Measurements from ENCODE around the gene PODN. TPM values are rescaled to one million over a fixed set of nuclear protein-coding genes. Genes with fewer than 3 reads are reported as not detected.

PODN gene
- total RNA-seq, 1 donor from 2014 or later, result 0.26 TPM

- Mint-ChIP-seq H3K4me3 (ENCODE audit: low read depth) (no peak overlapping the region), H3K27ac (no peak overlapping the region), H3K9me3 (ENCODE audit: low read depth) (no peaks in the 10 kb centered on the region), H3K27me3 (peaks cover 34% of the 10 kb centered on the region), H3K36me3 (ENCODE audit: insufficient read depth) (no peaks in the 10 kb centered on the region), H3K4me1 (ENCODE audit: low read depth) (peaks cover 3% of the 10 kb centered on the region)
- no peak for DNase-seq (ENCODE audit: low spot score, unreplicated experiment)
- TF ChIP-seq CTCF (IDR thresholded peaks at IDR 0.05; ENCODE audit: unreplicated experiment), result no peak
Measured at GRCh38 chr1:53091841-53092645, 30.0 kb downstream of the PODN start.

- Mint-ChIP-seq H3K27me3 (peaks cover 30% of the 10 kb centered on the region), H3K4me1 (ENCODE audit: low read depth) (peaks cover 3% of the 10 kb centered on the region), H3K27ac (no peak overlapping the region), H3K36me3 (ENCODE audit: insufficient read depth) (no peaks in the 10 kb centered on the region), H3K4me3 (ENCODE audit: low read depth) (no peak overlapping the region), H3K9me3 (ENCODE audit: low read depth) (no peaks in the 10 kb centered on the region)
- TF ChIP-seq CTCF (IDR thresholded peaks at IDR 0.05; ENCODE audit: unreplicated experiment), result no peak
- no peak for DNase-seq (ENCODE audit: low spot score, unreplicated experiment)
Measured at GRCh38 chr1:53092659-53093450, 30.8 kb downstream of the PODN start.

GRCh38 chr1:53093451-53093754 is 31.4 kb downstream of the PODN start:
- DNase-seq (ENCODE audit: low spot score, unreplicated experiment), result no peak
- no peak for TF ChIP-seq CTCF (IDR thresholded peaks at IDR 0.05; ENCODE audit: unreplicated experiment)
- H3K4me1 Mint-ChIP-seq (ENCODE audit: low read depth), result peaks cover 3% of the 10 kb centered on the region
- H3K4me3 Mint-ChIP-seq (ENCODE audit: low read depth), result no peak overlapping the region
- no peak overlapping the region for H3K27ac Mint-ChIP-seq
- H3K36me3 Mint-ChIP-seq (ENCODE audit: insufficient read depth), result no peaks in the 10 kb centered on the region
- H3K9me3 Mint-ChIP-seq (ENCODE audit: low read depth), result no peaks in the 10 kb centered on the region
- peaks cover 25% of the 10 kb centered on the region for H3K27me3 Mint-ChIP-seq

DNA sequence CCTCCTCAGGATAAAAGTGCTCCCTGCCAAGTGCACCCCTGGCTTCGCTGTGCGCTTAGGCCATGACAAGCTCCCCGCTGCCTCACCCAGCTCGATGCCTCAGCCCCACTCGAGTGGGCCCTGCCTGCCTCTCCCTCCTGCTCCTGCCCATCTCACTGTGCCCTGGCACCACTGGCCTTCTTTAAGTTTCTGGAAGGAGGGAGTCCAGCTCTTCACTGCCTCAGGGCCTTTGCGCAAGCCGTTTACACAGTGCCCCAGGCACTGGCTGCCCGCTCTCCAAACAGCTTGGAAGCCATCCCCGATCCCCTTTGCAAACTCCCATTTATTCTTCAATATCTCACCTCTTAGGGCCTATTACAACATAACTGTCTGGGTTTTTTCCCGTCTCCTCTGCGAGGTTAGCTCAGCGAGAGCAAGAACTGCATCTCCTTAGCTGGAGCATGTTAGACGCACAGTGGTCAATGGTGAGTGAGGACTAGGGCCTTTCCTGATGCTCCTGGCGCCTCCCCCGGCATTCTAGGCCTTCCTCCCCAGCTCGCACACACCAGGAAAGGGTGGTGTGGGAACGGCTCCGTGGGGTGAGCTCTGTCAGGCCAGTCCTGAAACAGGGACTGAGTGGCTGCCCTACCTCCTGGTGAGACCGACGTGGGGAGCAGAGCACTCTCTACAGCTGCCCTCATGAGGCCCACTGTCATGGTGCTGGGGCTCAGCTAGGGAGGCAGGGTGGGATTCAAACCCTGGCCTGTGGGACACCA is 31.9 kb downstream of the PODN start:
- H3K9me3 Mint-ChIP-seq (ENCODE audit: low read depth), result no peaks in the 10 kb centered on the region
- no peaks in the 10 kb centered on the region for H3K36me3 Mint-ChIP-seq (ENCODE audit: insufficient read depth)
- no peak for DNase-seq (ENCODE audit: low spot score, unreplicated experiment)
- H3K27me3 Mint-ChIP-seq, result peaks cover 19% of the 10 kb centered on the region
- TF ChIP-seq CTCF (IDR thresholded peaks at IDR 0.05; ENCODE audit: unreplicated experiment), result no peak
- H3K27ac Mint-ChIP-seq, result no peak overlapping the region
- H3K4me1 Mint-ChIP-seq (ENCODE audit: low read depth), result peaks cover 3% of the 10 kb centered on the region
- no peak overlapping the region for H3K4me3 Mint-ChIP-seq (ENCODE audit: low read depth)

GRCh38 chr1:53094533-53094919 is 32.5 kb downstream of the PODN start:
- Mint-ChIP-seq H3K4me3 (ENCODE audit: low read depth) (no peak overlapping the region), H3K4me1 (ENCODE audit: low read depth) (peaks cover 2% of the 10 kb centered on the region), H3K36me3 (ENCODE audit: insufficient read depth) (no peaks in the 10 kb centered on the region), H3K27ac (no peak overlapping the region), H3K9me3 (ENCODE audit: low read depth) (no peaks in the 10 kb centered on the region), H3K27me3 (peaks cover 19% of the 10 kb centered on the region)
- TF ChIP-seq CTCF (IDR thresholded peaks at IDR 0.05; ENCODE audit: unreplicated experiment), result no peak
- no peak for DNase-seq (ENCODE audit: low spot score, unreplicated experiment)
